GM12878 (cell line): ENCODE measurements around the gene RPE65. TPM values are rescaled to one million over a fixed set of nuclear protein-coding genes. Genes with fewer than 3 reads are reported as not detected.

Experiments
- ATAC-seq: fragments of 200-7000 bp; cut with Tn5 transposase; 3 replicates; pipeline ENCODE4 v1.9.1; 2020; ENCODE audit warnings: mild to moderate bottlenecking, moderate library complexity
- BruUV-seq: library from RNA; stranded (reverse); fragments of 400-500 nt; replicated peaks from 2 replicates; lab custom pipeline; 2021; lab: Mats Ljungman, UMichigan
- CTCF ChIA-PET: fragments of 300-600 bp; sonication (Branson Sonifier 250); formaldehyde crosslinking; extraction: SDS; loops from one replicate; lab custom pipeline; 2021; ENCODE audit warnings: inconsistent platforms; lab: Yijun Ruan, JAX
- POLR2A ChIA-PET: fragments of 350-600 bp; formaldehyde crosslinking; extraction: SDS; loops from one replicate; lab custom pipeline; 2021; ENCODE audit warnings: inconsistent platforms; lab: Charles Lee
- RAD21 ChIA-PET: fragments of 300-600 bp; sonication (Branson Sonifier 250); formaldehyde crosslinking; loops from one replicate; lab custom pipeline; 2023; ENCODE audit warnings: antibody characterized with exemption; ENCODE audit not compliant: unreplicated experiment; lab: Charles Lee
- SMC1A ChIA-PET: fragments of 300-600 bp; sonication (Branson Sonifier 250); formaldehyde crosslinking; loops from one replicate; lab custom pipeline; 2023; ENCODE audit not compliant: unreplicated experiment, uncharacterized antibody; lab: Charles Lee
- DNase-seq: peaks from one replicate; pipeline ENCODE4 v3.0.0-alpha.2; 2011; ENCODE audit warnings: low read depth, low spot score
- FAIRE-seq: peaks from 3 replicates; lab custom pipeline; 2011; peaks lifted over from hg19 to GRCh38; lab: Jason Lieb, UNC
- H2AFZ ChIP-seq: 2 replicates; pipeline ENCODE4 v1.6.0; 2011; ENCODE audit warnings: low read depth, low read length, control low read depth; ENCODE audit not compliant: control insufficient read depth
- H3K27ac ChIP-seq: 2 replicates; pipeline ENCODE4 v1.5.1; 2011; ENCODE audit warnings: control low read depth; ENCODE audit not compliant: control insufficient read depth, insufficient read depth
- H3K27me3 ChIP-seq, 2 experiments: replicated peaks in 1 of 2; 2 replicates each; pipeline versions ENCODE4 v1.6.0 to v1.6.1; 2011; ENCODE audit warnings: low read length in 1 of 2; ENCODE audit not compliant: control insufficient read depth in 2 of 2, insufficient read depth in 2 of 2
- H3K36me3 ChIP-seq, 2 experiments: 2 replicates each; pipeline ENCODE4 v1.5.1; 2011; ENCODE audit warnings: low read length in 1 of 2; ENCODE audit not compliant: control insufficient read depth in 2 of 2, insufficient read depth in 2 of 2
- H3K4me1 ChIP-seq: 2 replicates; pipeline ENCODE4 v1.6.1; 2011; ENCODE audit warnings: mild to moderate bottlenecking, low read length, moderate library complexity, mixed read lengths; ENCODE audit not compliant: control insufficient read depth, insufficient read depth
- H3K4me2 ChIP-seq: 2 replicates; pipeline ENCODE4 v1.6.0; 2011; ENCODE audit warnings: control low read depth; ENCODE audit not compliant: control insufficient read depth, insufficient read depth
- H3K4me3 ChIP-seq: fragments of 200-600 bp; sonication (generic); 2 replicates; pipeline ENCODE4 v1.5.1; 2016
- H3K79me2 ChIP-seq: 2 replicates; pipeline ENCODE4 v1.6.0; 2011; ENCODE audit warnings: low read length; ENCODE audit not compliant: control insufficient read depth, insufficient read depth
- H3K9ac ChIP-seq: 2 replicates; pipeline ENCODE4 v1.8.0; 2011; ENCODE audit warnings: low read length, control low read depth, mixed read lengths; ENCODE audit not compliant: control insufficient read depth, insufficient read depth
- H3K9me3 ChIP-seq: replicated peaks from 3 replicates; pipeline ENCODE4 v1.5.1; 2011; ENCODE audit warnings: mild to moderate bottlenecking, low read length; ENCODE audit not compliant: control insufficient read depth, insufficient read depth
- H4K20me1 ChIP-seq: 2 replicates; pipeline ENCODE4 v1.6.0; 2011; ENCODE audit not compliant: control insufficient read depth, insufficient read depth
- BRCA1 ChIP-seq: IDR thresholded peaks from 2 replicates; pipeline ENCODE4 v1.6.1; 2011; ENCODE audit warnings: low read depth, low read length, improper control_type of control experiment
- IKZF2 ChIP-seq, 2 experiments: fragments of 450-650 bp; IDR thresholded peaks; 2 replicates each; pipeline ENCODE4 v1.6.1; 2017; ENCODE audit warnings: mild to moderate bottlenecking in 2 of 2, moderate library complexity in 2 of 2
- NFXL1 ChIP-seq: fragments of 450-650 bp; IDR thresholded peaks from 2 replicates; pipeline ENCODE4 v1.6.1; 2017; ENCODE audit warnings: antibody characterized with exemption, mild to moderate bottlenecking, borderline replicate concordance
- RB1 ChIP-seq: fragments of 450-650 bp; formaldehyde crosslinking; IDR thresholded peaks from 2 replicates; pipeline ENCODE4 v1.6.1; 2017; ENCODE audit warnings: mild to moderate bottlenecking, borderline replicate concordance
- SRF ChIP-seq, 2 experiments: IDR thresholded peaks; 2 replicates each; pipeline ENCODE4 v1.6.1; 2011; ENCODE audit warnings: low read depth in 2 of 2, low read length in 2 of 2, mild to moderate bottlenecking in 1 of 2, moderate library complexity in 1 of 2
- WGBS: methylation state at CpG from one replicate; pipeline ENCODE4 v1.1.6; 2016; ENCODE audit warnings: low lambda C conversion rate; ENCODE audit not compliant: insufficient replicate concordance, insufficient coverage; ENCODE audit errors: missing lambda C conversion rate; 5-methylcytosine and 5-hydroxymethylcytosine counted together
- in situ Hi-C: fragments of 300-500 bp; cut with MboI; formaldehyde crosslinking; loops from 9 replicates; pipeline ENCODE4 v1.14.3; 2018; ENCODE audit warnings: mixed read lengths
- intact Hi-C: fragments of 100-400 bp; cut with micrococcal nuclease; formaldehyde crosslinking; loops from one replicate; pipeline ENCODE4 v1.14.2; 2022; ENCODE audit not compliant: unreplicated experiment
- polyA plus RNA-seq, 11 experiments: library from polyadenylated mRNA; depleted of rRNA in 4 of 11; unstranded in 6 of 11; stranded (reverse) in 5 of 11; fragments of >200 nt; fragmentation: Nextera tagmentation in 4 of 11; fragmentation: Illumina TruSeq in 1 of 11; extraction: Ambion mirVana in 4 of 11; extraction: Trizol in 1 of 11; gene quantifications; 1 replicate in 1 of 11; 2 replicates in 10 of 11; pipeline versions ENCODE4 v1.2.1 to v1.2.3, GENCODE V29; 2011 to 2016; ENCODE audit warnings: inconsistent platforms in 2 of 11, missing spikeins in 2 of 11, low read depth in 1 of 11
- total RNA-seq, 4 experiments: library from RNA; depleted of rRNA in 3 of 4; stranded (reverse); fragments of >200 nt in 3 of 4; fragmentation: Illumina TruSeq in 1 of 4; extraction: Trizol in 1 of 4; gene quantifications; 2 replicates each; pipeline versions ENCODE4 v1.2.1 to v1.2.3, GENCODE V29; 2013 to 2021
- TF ChIP-seq, protein P1 (sequence below): fragments of 450-650 bp; IDR thresholded peaks from 2 replicates; pipeline ENCODE4 v1.6.1; 2018; ENCODE audit warnings: borderline replicate concordance, mild to moderate bottlenecking; ENCODE audit not compliant: partially characterized antibody
- TF ChIP-seq, protein P2 (sequence below): IDR thresholded peaks from 2 replicates; pipeline ENCODE4 v1.6.1; 2011; ENCODE audit warnings: borderline replicate concordance, low read depth, mild to moderate bottlenecking, moderate library complexity, mixed read lengths, low read length; ENCODE audit not compliant: insufficient read depth; ENCODE audit errors: extremely low read length
- TF ChIP-seq, protein P3 (sequence below): fragments of 450-650 bp; IDR thresholded peaks from 2 replicates; pipeline ENCODE4 v1.6.1; 2018; ENCODE audit warnings: mild to moderate bottlenecking, low read depth, moderate library complexity; ENCODE audit not compliant: partially characterized antibody

RPE65 gene
- total and polyA plus RNA-seq, 10 of the 15 experiments (the other 5 are each of a cell fraction or from before 2014, with no cell fraction given) = not detected

DNA sequence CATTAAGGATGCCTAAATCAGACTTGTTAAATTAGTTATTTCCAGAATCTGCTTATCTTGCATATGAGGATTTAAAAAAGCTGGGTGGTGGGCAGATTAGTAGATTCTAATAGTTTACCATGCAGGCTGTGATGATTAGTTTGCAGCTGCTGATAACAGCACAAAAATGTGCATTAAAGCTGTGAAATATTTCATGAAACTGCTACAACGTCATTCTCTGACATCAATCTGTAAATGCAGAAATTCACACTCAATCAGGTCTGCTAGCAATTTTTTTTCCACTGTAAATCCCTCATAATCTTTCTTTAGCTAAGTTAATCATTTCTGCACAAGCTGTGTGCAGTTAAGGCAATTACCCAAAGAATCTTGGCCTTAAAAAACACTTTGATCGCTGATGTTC is 9.3 kb upstream of the RPE65 start (continued):
- TF ChIP-seq, protein P1, sequence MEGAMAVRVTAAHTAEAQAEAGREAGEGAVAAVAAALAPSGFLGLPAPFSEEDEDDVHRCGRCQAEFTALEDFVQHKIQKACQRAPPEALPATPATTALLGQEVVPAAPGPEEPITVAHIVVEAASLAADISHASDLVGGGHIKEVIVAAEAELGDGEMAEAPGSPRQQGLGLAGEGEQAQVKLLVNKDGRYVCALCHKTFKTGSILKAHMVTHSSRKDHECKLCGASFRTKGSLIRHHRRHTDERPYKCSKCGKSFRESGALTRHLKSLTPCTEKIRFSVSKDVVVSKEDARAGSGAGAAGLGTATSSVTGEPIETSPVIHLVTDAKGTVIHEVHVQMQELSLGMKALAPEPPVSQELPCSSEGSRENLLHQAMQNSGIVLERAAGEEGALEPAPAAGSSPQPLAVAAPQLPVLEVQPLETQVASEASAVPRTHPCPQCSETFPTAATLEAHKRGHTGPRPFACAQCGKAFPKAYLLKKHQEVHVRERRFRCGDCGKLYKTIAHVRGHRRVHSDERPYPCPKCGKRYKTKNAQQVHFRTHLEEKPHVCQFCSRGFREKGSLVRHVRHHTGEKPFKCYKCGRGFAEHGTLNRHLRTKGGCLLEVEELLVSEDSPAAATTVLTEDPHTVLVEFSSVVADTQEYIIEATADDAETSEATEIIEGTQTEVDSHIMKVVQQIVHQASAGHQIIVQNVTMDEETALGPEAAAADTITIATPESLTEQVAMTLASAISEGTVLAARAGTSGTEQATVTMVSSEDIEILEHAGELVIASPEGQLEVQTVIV = no peak

DNA sequence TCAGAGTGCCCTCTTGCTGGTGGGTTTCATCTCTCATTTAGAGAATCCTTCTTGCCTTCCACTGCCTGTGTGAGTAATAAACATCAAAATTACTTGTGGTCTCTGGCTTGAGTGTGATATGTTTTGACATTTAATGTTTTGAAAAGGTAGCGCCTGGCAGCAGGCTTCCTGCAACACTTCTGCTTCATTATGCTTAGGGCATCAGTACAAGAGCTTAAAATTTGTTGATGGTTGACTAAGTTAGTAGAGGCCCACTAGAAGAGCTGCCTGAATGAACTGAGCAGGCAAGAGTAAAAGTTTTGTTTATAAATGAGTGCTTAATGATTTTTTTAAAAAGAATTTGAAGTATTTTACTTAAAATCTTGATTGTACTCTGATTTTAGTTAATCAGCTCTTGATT is 6.4 kb upstream of the RPE65 start:
- in situ Hi-C loops (loop anchor here (25.0 kb wide), 1 partner anchor 1281 kb away; no protein-coding TSS in a partner anchor), intact Hi-C loops (no loop called here)
- H3K4me3 ChIP-seq = no peak overlapping the region
- SMC1A ChIA-PET = no interaction called here
- 0% methylated on average over 1 of the region's 1 CpG for WGBS
- no peak for ATAC-seq
- POLR2A ChIA-PET = no interaction called here
- no peak overlapping the region for H3K27ac ChIP-seq
- no peaks in the 10 kb centered on the region for H3K79me2 ChIP-seq
- TF ChIP-seq SRF (IDR thresholded peaks at IDR 0.05; ENCODE audit: low read depth in 2 of 2, low read length in 2 of 2) (no peak), RB1 (no peak), IKZF2 (IDR thresholded peaks at IDR 0.05) (no peak), BRCA1 (no peak), NFXL1 (no peak)
- TF ChIP-seq, protein P2, sequence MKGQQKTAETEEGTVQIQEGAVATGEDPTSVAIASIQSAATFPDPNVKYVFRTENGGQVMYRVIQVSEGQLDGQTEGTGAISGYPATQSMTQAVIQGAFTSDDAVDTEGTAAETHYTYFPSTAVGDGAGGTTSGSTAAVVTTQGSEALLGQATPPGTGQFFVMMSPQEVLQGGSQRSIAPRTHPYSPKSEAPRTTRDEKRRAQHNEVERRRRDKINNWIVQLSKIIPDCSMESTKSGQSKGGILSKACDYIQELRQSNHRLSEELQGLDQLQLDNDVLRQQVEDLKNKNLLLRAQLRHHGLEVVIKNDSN = no peak
- TF ChIP-seq, protein P3, sequence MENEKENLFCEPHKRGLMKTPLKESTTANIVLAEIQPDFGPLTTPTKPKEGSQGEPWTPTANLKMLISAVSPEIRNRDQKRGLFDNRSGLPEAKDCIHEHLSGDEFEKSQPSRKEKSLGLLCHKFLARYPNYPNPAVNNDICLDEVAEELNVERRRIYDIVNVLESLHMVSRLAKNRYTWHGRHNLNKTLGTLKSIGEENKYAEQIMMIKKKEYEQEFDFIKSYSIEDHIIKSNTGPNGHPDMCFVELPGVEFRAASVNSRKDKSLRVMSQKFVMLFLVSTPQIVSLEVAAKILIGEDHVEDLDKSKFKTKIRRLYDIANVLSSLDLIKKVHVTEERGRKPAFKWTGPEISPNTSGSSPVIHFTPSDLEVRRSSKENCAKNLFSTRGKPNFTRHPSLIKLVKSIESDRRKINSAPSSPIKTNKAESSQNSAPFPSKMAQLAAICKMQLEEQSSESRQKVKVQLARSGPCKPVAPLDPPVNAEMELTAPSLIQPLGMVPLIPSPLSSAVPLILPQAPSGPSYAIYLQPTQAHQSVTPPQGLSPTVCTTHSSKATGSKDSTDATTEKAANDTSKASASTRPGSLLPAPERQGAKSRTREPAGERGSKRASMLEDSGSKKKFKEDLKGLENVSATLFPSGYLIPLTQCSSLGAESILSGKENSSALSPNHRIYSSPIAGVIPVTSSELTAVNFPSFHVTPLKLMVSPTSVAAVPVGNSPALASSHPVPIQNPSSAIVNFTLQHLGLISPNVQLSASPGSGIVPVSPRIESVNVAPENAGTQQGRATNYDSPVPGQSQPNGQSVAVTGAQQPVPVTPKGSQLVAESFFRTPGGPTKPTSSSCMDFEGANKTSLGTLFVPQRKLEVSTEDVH = no peak
- no peak for DNase-seq
- no peak overlapping the region for H2AFZ ChIP-seq
- CTCF ChIA-PET = interaction anchor here (0.7 kb wide), 1 partner anchor 19 kb away, joined by 3 read pairs; no protein-coding TSS in a partner anchor
- H3K9me3 ChIP-seq = no peaks in the 10 kb centered on the region
- no TSS peak for BruUV-seq
- RAD21 ChIA-PET = no interaction called here
- H3K4me2 ChIP-seq = no peak overlapping the region
- H3K4me1 ChIP-seq = no peaks in the 10 kb centered on the region
- H3K27me3 ChIP-seq = no peaks in the 10 kb centered on the region
- no peaks in the 10 kb centered on the region for H3K36me3 ChIP-seq
- H3K9ac ChIP-seq = no peak overlapping the region
- no peaks in the 10 kb centered on the region for H4K20me1 ChIP-seq
- FAIRE-seq = no peak
